HPDE6-E6E7 (cell line): ENCODE measurements around the gene WDPCP.
A peak's percentile ranks its signal among the peaks of the same experiment; 100 is the strongest.
"Not testable (repeated sequence)": the region's sequence is repeated elsewhere in the genome, so short reads cannot be mapped to it uniquely, and the experiment has no call there.

Experiments used
- DNase-seq: peaks from one replicate; pipeline ENCODE4 v3.0.0; 2011; ENCODE audit warnings: missing footprints; ENCODE audit errors: extremely low spot score

The WDPCP gene

GRCh38 chr2:63590626-63591408 is 2.5 kb upstream of the WDPCP start:
- DNase-seq, result no peak

- DNase-seq, result peak; percentile 10
Observed at GRCh38 chr2:63589148-63589958, 1.1 kb upstream of the WDPCP start.

- DNase-seq, result peak; percentile 10
Observed at GRCh38 chr2:63587814-63588384, 378 bp downstream of the WDPCP start.

GRCh38 chr2:63582873-63583272 is 5.4 kb downstream of the WDPCP start:
- DNase-seq, result no peak

GRCh38 chr2:63581298-63581961 is 6.8 kb downstream of the WDPCP start:
- DNase-seq, result no peak

GRCh38 chr2:63580651-63581297 is 7.5 kb downstream of the WDPCP start:
- DNase-seq, result no peak

- no peak for DNase-seq
Observed at GRCh38 chr2:63578767-63579166, 9.5 kb downstream of the WDPCP start.

- DNase-seq, result no peak
Observed at GRCh38 chr2:63576546-63576945, 11.7 kb downstream of the WDPCP start.

- not testable (repeated sequence) for DNase-seq
Observed at GRCh38 chr2:63573726-63574345, 14.4 kb downstream of the WDPCP start.

- not testable (repeated sequence) for DNase-seq
Observed at GRCh38 chr2:63573026-63573425, 15.3 kb downstream of the WDPCP start.

GRCh38 chr2:63572001-63572400 is 16.3 kb downstream of the WDPCP start:
- DNase-seq, result no peak

- no peak for DNase-seq
Observed at GRCh38 chr2:63571291-63571690, 17.0 kb downstream of the WDPCP start.

GRCh38 chr2:63569740-63570139 is 18.5 kb downstream of the WDPCP start:
- DNase-seq, result no peak

GRCh38 chr2:63562751-63563150 is 25.5 kb downstream of the WDPCP start:
- no peak for DNase-seq

GRCh38 chr2:63558922-63559321 is 29.4 kb downstream of the WDPCP start:
- not testable (repeated sequence) for DNase-seq

- not testable (repeated sequence) for DNase-seq
Observed at GRCh38 chr2:63557819-63558218, 30.5 kb downstream of the WDPCP start.

GRCh38 chr2:63555931-63556330 is 32.3 kb downstream of the WDPCP start:
- no peak for DNase-seq

- no peak for DNase-seq
Observed at GRCh38 chr2:63555299-63555698, 33.0 kb downstream of the WDPCP start.

GRCh38 chr2:63553049-63553448 is 35.2 kb downstream of the WDPCP start:
- no peak for DNase-seq

- DNase-seq, result no peak
Observed at GRCh38 chr2:63545023-63545422, 43.3 kb downstream of the WDPCP start.

GRCh38 chr2:63544017-63544627 is 44.2 kb downstream of the WDPCP start:
- DNase-seq, result peak; percentile 7
